ENCODE measurements around the gene IRS2. TPM values are rescaled to one million over a fixed set of nuclear protein-coding genes. Genes with fewer than 3 reads are reported as not detected.

Gene IRS2
- total RNA-seq, 6 donors from 2014 or later, result 31.8 to 67.9 (median 46.4) TPM

- Histone ChIP-seq H3K4me3 (no peak overlapping the region), H3K9me3 (no peaks in the 10 kb centered on the region), H3K27ac (no peak overlapping the region), H3K4me1 (no peaks in the 10 kb centered on the region), H3K27me3 (no peaks in the 10 kb centered on the region), H3K36me3 (no peaks in the 10 kb centered on the region)
- DNase-seq (no peak), ATAC-seq (ENCODE audit: low FRiP score in 2 of 2) (no peak)
- 60 to 64% methylated on average over 9 of the region's 9 CpGs for WGBS, 2 donors
- TF ChIP-seq EP300 (IDR thresholded peaks at IDR 0.05), result no peak
- TF ChIP-seq POLR2A (IDR thresholded peaks at IDR 0.05), result no peak
- TF ChIP-seq, protein P1, sequence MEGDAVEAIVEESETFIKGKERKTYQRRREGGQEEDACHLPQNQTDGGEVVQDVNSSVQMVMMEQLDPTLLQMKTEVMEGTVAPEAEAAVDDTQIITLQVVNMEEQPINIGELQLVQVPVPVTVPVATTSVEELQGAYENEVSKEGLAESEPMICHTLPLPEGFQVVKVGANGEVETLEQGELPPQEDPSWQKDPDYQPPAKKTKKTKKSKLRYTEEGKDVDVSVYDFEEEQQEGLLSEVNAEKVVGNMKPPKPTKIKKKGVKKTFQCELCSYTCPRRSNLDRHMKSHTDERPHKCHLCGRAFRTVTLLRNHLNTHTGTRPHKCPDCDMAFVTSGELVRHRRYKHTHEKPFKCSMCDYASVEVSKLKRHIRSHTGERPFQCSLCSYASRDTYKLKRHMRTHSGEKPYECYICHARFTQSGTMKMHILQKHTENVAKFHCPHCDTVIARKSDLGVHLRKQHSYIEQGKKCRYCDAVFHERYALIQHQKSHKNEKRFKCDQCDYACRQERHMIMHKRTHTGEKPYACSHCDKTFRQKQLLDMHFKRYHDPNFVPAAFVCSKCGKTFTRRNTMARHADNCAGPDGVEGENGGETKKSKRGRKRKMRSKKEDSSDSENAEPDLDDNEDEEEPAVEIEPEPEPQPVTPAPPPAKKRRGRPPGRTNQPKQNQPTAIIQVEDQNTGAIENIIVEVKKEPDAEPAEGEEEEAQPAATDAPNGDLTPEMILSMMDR (IDR thresholded peaks at IDR 0.05), result no peak
- no peak for TF ChIP-seq POLR2AphosphoS5 (IDR thresholded peaks at IDR 0.05)
Observed at GRCh38 chr13:109712124-109712722, 74.2 kb downstream of the IRS2 start.

DNA sequence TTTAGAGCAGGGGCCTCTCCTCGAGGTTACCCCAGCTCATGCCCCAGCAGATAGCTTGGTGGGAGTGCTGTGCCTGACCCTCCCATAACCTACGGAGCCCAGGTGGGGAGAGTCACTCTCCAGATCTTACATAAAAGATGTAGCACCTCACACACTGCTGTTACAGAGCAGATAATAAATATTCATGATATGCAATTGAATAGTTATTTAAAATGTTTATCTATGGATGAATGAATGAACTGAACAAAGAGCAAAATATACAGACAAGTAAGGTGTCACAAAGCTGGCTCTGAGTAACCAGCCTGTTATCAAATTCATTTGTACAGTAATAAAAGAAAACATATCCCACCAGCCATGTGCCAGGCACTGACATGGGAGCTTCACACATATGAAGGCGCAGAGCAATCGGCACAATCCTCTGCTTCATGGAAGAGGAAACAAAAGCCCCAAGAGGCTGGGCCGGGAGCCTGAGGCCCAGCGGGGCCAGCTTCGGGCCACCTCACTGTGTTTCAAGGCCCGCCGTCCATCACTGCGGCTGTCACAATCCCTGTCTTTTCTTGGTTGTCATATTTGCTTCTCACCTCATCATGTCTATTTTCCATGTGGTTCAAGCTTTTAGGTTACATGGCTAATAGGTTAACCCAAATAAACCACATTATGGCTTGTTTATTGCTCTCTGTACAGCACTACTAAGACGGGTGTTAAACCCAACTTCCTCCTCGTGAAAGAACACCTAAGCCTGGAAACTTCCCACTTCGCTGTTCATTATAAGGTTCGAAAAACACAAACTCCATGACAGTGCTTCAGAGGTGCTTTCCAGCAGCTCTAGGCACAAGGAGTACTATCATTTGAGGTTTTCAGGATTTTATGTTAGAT, 78.4 kb downstream of the IRS2 start:
- no peak overlapping the region for H3K27ac ChIP-seq
- H3K27me3 ChIP-seq, result no peaks in the 10 kb centered on the region
- H3K4me1 ChIP-seq, result peaks cover 7 to 16% (median 13%) of the 10 kb centered on the region in 4 donors
- H3K4me3 ChIP-seq, result no peak overlapping the region
- TF ChIP-seq EP300 (IDR thresholded peaks at IDR 0.05) (no peak), POLR2A (IDR thresholded peaks at IDR 0.05) (no peak), POLR2AphosphoS5 (IDR thresholded peaks at IDR 0.05) (no peak)
- TF ChIP-seq, protein P1 (IDR thresholded peaks at IDR 0.05), result no peak
- ATAC-seq (ENCODE audit: low FRiP score in 2 of 2), result no peak
- H3K9me3 ChIP-seq, result no peaks in the 10 kb centered on the region
- H3K36me3 ChIP-seq, result no peaks in the 10 kb centered on the region
- DNase-seq, result no peak
- WGBS, 2 donors, result 71 to 76% methylated on average over 14 of the region's 14 CpGs

- H3K36me3 ChIP-seq, result no peaks in the 10 kb centered on the region
- H3K9me3 ChIP-seq, result no peaks in the 10 kb centered on the region
- no peak for ATAC-seq (ENCODE audit: low FRiP score in 2 of 2)
- WGBS, 2 donors, result 83 to 85% methylated on average over 15 of the region's 15 CpGs
- no peak overlapping the region for H3K4me3 ChIP-seq
- H3K4me1 ChIP-seq, result peaks cover 7 to 16% (median 13%) of the 10 kb centered on the region in 4 donors
- no peak for TF ChIP-seq POLR2AphosphoS5 (IDR thresholded peaks at IDR 0.05)
- TF ChIP-seq EP300 (IDR thresholded peaks at IDR 0.05), result no peak
- TF ChIP-seq POLR2A (IDR thresholded peaks at IDR 0.05), result no peak
- TF ChIP-seq, protein P1 (IDR thresholded peaks at IDR 0.05), result no peak
- H3K27me3 ChIP-seq, result no peaks in the 10 kb centered on the region
- H3K27ac ChIP-seq, result no peak overlapping the region
- no peak for DNase-seq
Observed at GRCh38 chr13:109707044-109707741, 79.2 kb downstream of the IRS2 start.

- DNase-seq (no peak), ATAC-seq (ENCODE audit: low FRiP score in 2 of 2) (no peak)
- Histone ChIP-seq H3K27me3 (no peaks in the 10 kb centered on the region), H3K4me1 (peaks cover 7 to 16% (median 13%) of the 10 kb centered on the region in 4 donors), H3K4me3 (no peak overlapping the region), H3K9me3 (no peaks in the 10 kb centered on the region), H3K27ac (peak overlapping the region; percentile 81 to 88 (median 84)), H3K36me3 (no peaks in the 10 kb centered on the region)
- WGBS, 2 donors, result 84 to 88% methylated on average over 11 to 12 of the region's 12 CpGs
- TF ChIP-seq EP300 (IDR thresholded peaks at IDR 0.05) (no peak), POLR2A (IDR thresholded peaks at IDR 0.05) (no peak), POLR2AphosphoS5 (IDR thresholded peaks at IDR 0.05) (no peak)
- TF ChIP-seq, protein P1 (IDR thresholded peaks at IDR 0.05), result no peak
Observed at GRCh38 chr13:109706015-109706715, 80.2 kb downstream of the IRS2 start.

Measured in upper lobe of left lung (tissue), 6 donors.